Loucy (cell line): ENCODE data around the gene CLEC4F.

ENCODE experiments used
- H2AFZ ChIP-seq: fragments of 200-600 bp; sonication (generic); 2 replicates; pipeline ENCODE4 v1.6.0; 2016; ENCODE audit warnings: antibody characterized with exemption, mild to moderate bottlenecking, low read length, moderate library complexity
- H3F3A ChIP-seq: fragments of 200-600 bp; 2 replicates; pipeline ENCODE4 v1.6.0; 2016; ENCODE audit warnings: antibody characterized with exemption, low read depth, mild to moderate bottlenecking
- H3K27me3 ChIP-seq: fragments of 200-600 bp; sonication (generic); 2 replicates; pipeline ENCODE4 v1.6.1; 2014; ENCODE audit warnings: low read length, mild to moderate bottlenecking; ENCODE audit not compliant: insufficient read depth, poor library complexity, severe bottlenecking
- H3K36me3 ChIP-seq: fragments of 200-600 bp; sonication (generic); 2 replicates; pipeline ENCODE4 v1.6.1; 2016; ENCODE audit warnings: low read length; ENCODE audit not compliant: insufficient read depth
- H3K4me1 ChIP-seq: fragments of 200-600 bp; sonication (generic); 2 replicates; pipeline ENCODE4 v1.5.1; 2014; ENCODE audit warnings: low read length, mild to moderate bottlenecking; ENCODE audit not compliant: insufficient read depth, poor library complexity, severe bottlenecking
- H3K4me2 ChIP-seq: fragments of 200-600 bp; sonication (generic); 2 replicates; pipeline ENCODE4 v1.6.0; 2014; ENCODE audit warnings: antibody characterized with exemption, low read length, low read depth, mild to moderate bottlenecking; ENCODE audit not compliant: poor library complexity, severe bottlenecking
- H3K4me3 ChIP-seq: fragments of 200-600 bp; sonication (generic); 2 replicates; pipeline ENCODE4 v1.5.1; 2014; ENCODE audit warnings: low read length, mild to moderate bottlenecking, mixed read lengths; ENCODE audit not compliant: poor library complexity, severe bottlenecking
- H3K79me2 ChIP-seq: fragments of 200-600 bp; sonication (generic); 2 replicates; pipeline ENCODE4 v1.6.1; 2014; ENCODE audit warnings: low read length; ENCODE audit not compliant: insufficient read depth
- H3K9ac ChIP-seq: fragments of 200-600 bp; sonication (generic); 2 replicates; pipeline ENCODE4 v1.6.0; 2014; ENCODE audit warnings: mild to moderate bottlenecking, low read depth, low read length, moderate library complexity; ENCODE audit not compliant: poor library complexity, severe bottlenecking
- H3K9me2 ChIP-seq: fragments of 200-600 bp; sonication (generic); replicated peaks from 2 replicates; pipeline ENCODE4 v1.6.1; 2016; ENCODE audit warnings: low read depth, low read length, mixed read lengths
- H3K9me3 ChIP-seq: fragments of 200-600 bp; sonication (generic); 2 replicates; pipeline ENCODE4 v1.6.1; 2014; ENCODE audit warnings: mild to moderate bottlenecking, antibody characterized with exemption, low read length, low read depth; ENCODE audit not compliant: insufficient read depth
- H4K20me1 ChIP-seq: fragments of 200-600 bp; sonication (generic); 2 replicates; pipeline ENCODE4 v1.6.0; 2014; ENCODE audit warnings: antibody characterized with exemption, low read length, mild to moderate bottlenecking; ENCODE audit not compliant: insufficient read depth, poor library complexity, severe bottlenecking
- CTCF ChIP-seq: fragments of 200-600 bp; sonication (generic); conservative IDR thresholded peaks from 2 replicates; pipeline ENCODE4 v1.5.1; 2014; ENCODE audit warnings: mild to moderate bottlenecking, antibody characterized with exemption, low read length
- EZH2phosphoT487 ChIP-seq: fragments of 200-600 bp; IDR thresholded peaks from 2 replicates; pipeline ENCODE4 v1.6.1; 2018; ENCODE audit warnings: antibody characterized with exemption, mild to moderate bottlenecking, moderate library complexity, borderline replicate concordance

The CLEC4F gene

GRCh38 chr2:70759446-70759845 is 61.0 kb downstream of the CLEC4F start:
- Histone ChIP-seq H3K4me2 (no peak overlapping the region), H3K79me2 (no peaks in the 10 kb centered on the region), H3K4me3 (no peak overlapping the region), H3K36me3 (no peaks in the 10 kb centered on the region), H3F3A (no peaks in the 10 kb centered on the region), H2AFZ (no peak overlapping the region), H3K4me1 (no peaks in the 10 kb centered on the region), H3K27me3 (no peaks in the 10 kb centered on the region), H4K20me1 (no peaks in the 10 kb centered on the region), H3K9me3 (no peaks in the 10 kb centered on the region), H3K9me2 (no peaks in the 10 kb centered on the region), H3K9ac (no peak overlapping the region)
- TF ChIP-seq CTCF, result no peak
- TF ChIP-seq EZH2phosphoT487, result no peak
